T-helper 2 cell treated with Interferon-gamma antibody and Interleukin-4, amounts not matched to agents 100 ng/mL and 5 ng/mL, for 36 hours (primary cell): Measurements from ENCODE around the gene COL26A1. TPM values are rescaled to one million over a fixed set of nuclear protein-coding genes. Genes with fewer than 3 reads are reported as not detected.
"Not testable (repeated sequence)": the region's sequence is repeated elsewhere in the genome, so short reads cannot be mapped to it uniquely, and the experiment has no call there.

ENCODE experiments used
- intact Hi-C: fragments of 100-400 bp; cut with micrococcal nuclease; formaldehyde crosslinking; loops from one replicate; pipeline ENCODE4 v1.15.1; 2023
- total RNA-seq: library from RNA; stranded (reverse); gene quantifications from 2 replicates; pipeline ENCODE4 v1.2.3, GENCODE V29; 2022

Gene COL26A1
- total RNA-seq, 1 donor from 2014 or later, result not detected

- intact Hi-C loops, result no loop called here
Observed at GRCh38 chr7:101591504-101591903, 228.8 kb downstream of the COL26A1 start.

GRCh38 chr7:101593556-101593955 lies 230.9 kb downstream of the COL26A1 start:
- intact Hi-C loops, result no loop called here

GRCh38 chr7:101594790-101595189 lies 232.1 kb downstream of the COL26A1 start:
- intact Hi-C loops, result no loop called here

- intact Hi-C loops, result no loop called here
Observed at GRCh38 chr7:101595246-101595645, 232.6 kb downstream of the COL26A1 start.

- intact Hi-C loops, result no loop called here
Observed at GRCh38 chr7:101595766-101596537, 233.3 kb downstream of the COL26A1 start.

- intact Hi-C loops, result no loop called here
Observed at GRCh38 chr7:101596898-101597297, 234.2 kb downstream of the COL26A1 start.

GRCh38 chr7:101597941-101598340 lies 235.3 kb downstream of the COL26A1 start:
- intact Hi-C loops, result no loop called here

GRCh38 chr7:101598422-101598985 lies 235.8 kb downstream of the COL26A1 start:
- intact Hi-C loops, result no loop called here

GRCh38 chr7:101598986-101599771 lies 236.5 kb downstream of the COL26A1 start:
- intact Hi-C loops, result no loop called here

- intact Hi-C loops, result no loop called here
Observed at GRCh38 chr7:101599787-101600186, 237.1 kb downstream of the COL26A1 start.

GRCh38 chr7:101602082-101602481 lies 239.4 kb downstream of the COL26A1 start:
- intact Hi-C loops, result loop anchor here (1.0 to 2.0 kb wide), 2 partner anchors 213 to 670 kb away; no protein-coding TSS in a partner anchor

GRCh38 chr7:101602484-101603241 lies 240.0 kb downstream of the COL26A1 start:
- intact Hi-C loops, result loop anchor here (1.0 to 2.0 kb wide), 2 partner anchors 212 to 670 kb away; no protein-coding TSS in a partner anchor

GRCh38 chr7:101604331-101604933 lies 241.8 kb downstream of the COL26A1 start:
- intact Hi-C loops, result no loop called here

GRCh38 chr7:101604934-101605332 lies 242.3 kb downstream of the COL26A1 start:
- intact Hi-C loops, result not testable (repeated sequence)

GRCh38 chr7:101605611-101606497 lies 243.2 kb downstream of the COL26A1 start:
- intact Hi-C loops, result no loop called here

GRCh38 chr7:101606498-101606923 lies 243.8 kb downstream of the COL26A1 start:
- intact Hi-C loops, result no loop called here
